ENCODE results near the gene PTPRF. TPM values are rescaled to one million over a fixed set of nuclear protein-coding genes. Genes with fewer than 3 reads are reported as not detected.
"Not testable (repeated sequence)": the region's sequence is repeated elsewhere in the genome, so short reads cannot be mapped to it uniquely, and the experiment has no call there.

Gene PTPRF
- total RNA-seq, 1 donor from 2014 or later = not detected

- no peaks in the 10 kb centered on the region for H3K4me1 Mint-ChIP-seq
- no peak for DNase-seq
- peaks cover 18% of the 10 kb centered on the region for H3K27me3 Mint-ChIP-seq
- TF ChIP-seq, protein P1, sequence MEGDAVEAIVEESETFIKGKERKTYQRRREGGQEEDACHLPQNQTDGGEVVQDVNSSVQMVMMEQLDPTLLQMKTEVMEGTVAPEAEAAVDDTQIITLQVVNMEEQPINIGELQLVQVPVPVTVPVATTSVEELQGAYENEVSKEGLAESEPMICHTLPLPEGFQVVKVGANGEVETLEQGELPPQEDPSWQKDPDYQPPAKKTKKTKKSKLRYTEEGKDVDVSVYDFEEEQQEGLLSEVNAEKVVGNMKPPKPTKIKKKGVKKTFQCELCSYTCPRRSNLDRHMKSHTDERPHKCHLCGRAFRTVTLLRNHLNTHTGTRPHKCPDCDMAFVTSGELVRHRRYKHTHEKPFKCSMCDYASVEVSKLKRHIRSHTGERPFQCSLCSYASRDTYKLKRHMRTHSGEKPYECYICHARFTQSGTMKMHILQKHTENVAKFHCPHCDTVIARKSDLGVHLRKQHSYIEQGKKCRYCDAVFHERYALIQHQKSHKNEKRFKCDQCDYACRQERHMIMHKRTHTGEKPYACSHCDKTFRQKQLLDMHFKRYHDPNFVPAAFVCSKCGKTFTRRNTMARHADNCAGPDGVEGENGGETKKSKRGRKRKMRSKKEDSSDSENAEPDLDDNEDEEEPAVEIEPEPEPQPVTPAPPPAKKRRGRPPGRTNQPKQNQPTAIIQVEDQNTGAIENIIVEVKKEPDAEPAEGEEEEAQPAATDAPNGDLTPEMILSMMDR (IDR thresholded peaks at IDR 0.05) = no peak
- intact Hi-C loops (cut with micrococcal nuclease) = no loop called here
- ChIA-PET CTCF (no interaction called here), POLR2A (no interaction called here)
- peaks cover 4% of the 10 kb centered on the region for H3K36me3 Mint-ChIP-seq (ENCODE audit: low read depth)
- H3K9me3 Mint-ChIP-seq = peaks cover 37% of the 10 kb centered on the region
- no peak for ATAC-seq (ENCODE audit: low read depth)
- H3K4me3 Mint-ChIP-seq = no peak overlapping the region
- H3K27ac Mint-ChIP-seq = no peak overlapping the region
Observed at GRCh38 chr1:43491061-43491460, 39.6 kb upstream of the PTPRF start.

DNA sequence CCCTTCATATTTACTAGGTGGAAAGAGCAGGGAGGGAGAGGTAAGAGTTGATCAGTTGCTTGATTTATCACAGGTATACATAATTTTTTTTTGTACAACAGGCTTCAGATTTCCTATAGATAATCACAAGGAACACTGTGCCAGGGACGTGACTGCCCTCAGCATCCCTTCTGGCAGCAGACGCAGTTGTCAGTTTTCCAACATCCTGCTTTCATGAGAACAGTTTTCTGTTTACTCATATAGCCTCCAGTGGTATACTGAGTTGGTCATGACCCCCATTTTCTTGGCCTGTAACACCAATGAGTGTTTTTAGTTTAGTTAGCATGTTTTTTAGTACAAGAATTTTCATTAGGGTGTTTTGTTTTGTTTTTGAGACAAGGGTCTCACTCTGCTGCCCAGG is 37.9 kb upstream of the PTPRF start:
- H3K36me3 Mint-ChIP-seq (ENCODE audit: low read depth) = peaks cover 2% of the 10 kb centered on the region
- peaks cover 18% of the 10 kb centered on the region for H3K27me3 Mint-ChIP-seq
- ChIA-PET CTCF (no interaction called here), POLR2A (no interaction called here)
- no peak for DNase-seq
- no peaks in the 10 kb centered on the region for H3K4me1 Mint-ChIP-seq
- peaks cover 30% of the 10 kb centered on the region for H3K9me3 Mint-ChIP-seq
- ATAC-seq (ENCODE audit: low read depth) = no peak
- no peak overlapping the region for H3K4me3 Mint-ChIP-seq
- intact Hi-C loops (cut with micrococcal nuclease) = no loop called here
- TF ChIP-seq, protein P1 (IDR thresholded peaks at IDR 0.05) = no peak
- no peak overlapping the region for H3K27ac Mint-ChIP-seq

- intact Hi-C loops (cut with micrococcal nuclease) = no loop called here
- H3K36me3 Mint-ChIP-seq (ENCODE audit: low read depth) = no peaks in the 10 kb centered on the region
- DNase-seq (no peak), ATAC-seq (ENCODE audit: low read depth) (no peak)
- no peaks in the 10 kb centered on the region for H3K4me1 Mint-ChIP-seq
- H3K27me3 Mint-ChIP-seq = peaks cover 18% of the 10 kb centered on the region
- TF ChIP-seq, protein P1 (IDR thresholded peaks at IDR 0.05) = no peak
- H3K4me3 Mint-ChIP-seq = no peak overlapping the region
- H3K9me3 Mint-ChIP-seq = peaks cover 25% of the 10 kb centered on the region
- CTCF ChIA-PET = no interaction called here
- no peak overlapping the region for H3K27ac Mint-ChIP-seq
- POLR2A ChIA-PET = no interaction called here
Observed at GRCh38 chr1:43493661-43494450, 36.8 kb upstream of the PTPRF start.

GRCh38 chr1:43495204-43495603 is 35.5 kb upstream of the PTPRF start:
- ChIA-PET POLR2A (no interaction called here), CTCF (no interaction called here)

GRCh38 chr1:43499898-43500297 is 30.8 kb upstream of the PTPRF start:
- ATAC-seq (ENCODE audit: low read depth) (no peak), DNase-seq (no peak)
- TF ChIP-seq, protein P1 (IDR thresholded peaks at IDR 0.05) = no peak
- H3K27me3 Mint-ChIP-seq = peaks cover 15% of the 10 kb centered on the region
- intact Hi-C loops (cut with micrococcal nuclease) = no loop called here
- no peaks in the 10 kb centered on the region for H3K9me3 Mint-ChIP-seq
- CTCF ChIA-PET = no interaction called here
- H3K27ac Mint-ChIP-seq = no peak overlapping the region
- POLR2A ChIA-PET = no interaction called here
- no peaks in the 10 kb centered on the region for H3K36me3 Mint-ChIP-seq (ENCODE audit: low read depth)
- no peaks in the 10 kb centered on the region for H3K4me1 Mint-ChIP-seq
- H3K4me3 Mint-ChIP-seq = no peak overlapping the region

More at GRCh38 chr1:43495204-43495603, 35.5 kb upstream of the PTPRF start:
- Mint-ChIP-seq H3K4me1 (no peaks in the 10 kb centered on the region), H3K27me3 (peaks cover 22% of the 10 kb centered on the region), H3K27ac (no peak overlapping the region), H3K36me3 (ENCODE audit: low read depth) (no peaks in the 10 kb centered on the region), H3K9me3 (peaks cover 14% of the 10 kb centered on the region), H3K4me3 (no peak overlapping the region)
- TF ChIP-seq, protein P1 (IDR thresholded peaks at IDR 0.05) = no peak
- intact Hi-C loops (cut with micrococcal nuclease) = no loop called here
- ATAC-seq (ENCODE audit: low read depth) (no peak), DNase-seq (no peak)

GRCh38 chr1:43501806-43502205 is 28.9 kb upstream of the PTPRF start:
- H3K4me3 Mint-ChIP-seq; H3K4me1 Mint-ChIP-seq; H3K9me3 Mint-ChIP-seq; ATAC-seq (ENCODE audit: low read depth); intact Hi-C loops (cut with micrococcal nuclease); H3K36me3 Mint-ChIP-seq (ENCODE audit: low read depth); CTCF ChIA-PET; H3K27ac Mint-ChIP-seq; DNase-seq; POLR2A ChIA-PET: not testable (repeated sequence)
- H3K27me3 Mint-ChIP-seq = peaks cover 17% of the 10 kb centered on the region
